Measurements from ENCODE around the gene RND3.

Gene RND3

DNA sequence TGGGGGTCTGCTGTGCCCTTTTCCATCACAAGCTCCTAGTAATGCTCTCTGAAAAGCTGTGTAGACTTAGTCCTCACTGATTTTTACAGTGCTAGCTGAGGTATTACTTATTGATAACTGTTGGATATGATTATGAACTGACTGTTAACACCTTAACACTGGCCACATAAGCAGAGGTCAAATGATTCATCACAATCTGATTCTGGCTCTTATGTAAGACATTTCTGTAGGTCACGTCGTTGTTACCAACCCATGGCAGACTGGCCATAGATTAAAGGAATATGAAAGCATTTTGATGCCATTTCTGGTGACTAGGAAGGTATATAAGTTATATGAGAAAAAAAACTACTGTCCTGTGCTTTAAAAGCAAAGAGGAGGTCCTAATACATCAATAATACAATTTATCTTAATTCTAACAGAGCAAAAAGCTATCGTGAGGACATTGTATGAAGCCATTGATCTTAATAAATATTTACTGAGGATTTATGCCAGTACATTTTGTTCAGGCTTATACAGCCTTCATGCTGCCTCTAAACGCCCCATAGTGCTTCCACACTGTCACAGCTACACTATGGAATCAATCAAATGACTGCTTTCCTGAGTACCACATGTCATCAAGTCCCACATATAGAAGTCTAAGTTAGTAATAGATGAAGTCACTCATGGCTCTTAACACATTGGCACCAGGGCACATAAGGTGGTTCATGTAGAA lies 6.9 kb upstream of the RND3 start:
- no peak for DNase-seq (ENCODE audit: low read depth)

DNA sequence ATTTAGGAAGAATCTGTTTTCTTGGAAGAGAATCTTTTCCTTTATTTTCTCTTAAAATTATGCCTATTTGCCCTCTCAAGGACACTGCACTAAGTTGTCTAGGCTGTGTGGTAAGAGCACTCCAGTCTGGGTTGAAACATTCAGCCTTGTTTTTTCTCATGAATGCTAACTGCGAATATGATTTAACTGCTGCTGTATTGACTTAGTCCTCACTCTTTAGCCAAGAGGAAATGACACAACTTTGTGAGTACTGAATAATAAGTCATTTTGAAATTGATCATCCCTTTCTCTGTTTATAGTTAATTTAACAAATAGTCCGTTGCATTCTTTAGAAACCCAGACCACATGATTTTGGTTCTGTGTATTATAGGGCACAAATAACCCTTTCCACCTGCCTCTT lies 4.5 kb upstream of the RND3 start:
- DNase-seq (ENCODE audit: low read depth): no peak

DNA sequence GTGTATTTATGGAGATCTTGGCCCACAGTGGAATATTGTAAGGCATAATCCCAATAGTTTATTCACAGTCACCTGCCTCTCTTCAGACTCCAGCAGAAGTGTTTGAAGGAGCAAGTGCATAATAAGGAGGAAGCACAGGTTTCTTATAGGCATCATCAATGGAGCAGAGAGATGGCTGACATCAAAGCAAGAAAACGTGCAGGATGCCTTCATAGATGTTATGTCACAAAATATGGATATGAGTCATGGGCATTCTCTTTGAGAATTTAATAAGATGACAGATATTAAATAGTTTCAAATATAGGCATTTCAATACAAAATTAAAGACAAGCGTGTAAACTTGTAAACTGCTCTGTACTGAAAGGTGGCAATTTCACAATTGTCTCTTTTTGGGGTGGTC lies 4.0 kb upstream of the RND3 start:
- no peak for DNase-seq (ENCODE audit: low read depth)

DNA sequence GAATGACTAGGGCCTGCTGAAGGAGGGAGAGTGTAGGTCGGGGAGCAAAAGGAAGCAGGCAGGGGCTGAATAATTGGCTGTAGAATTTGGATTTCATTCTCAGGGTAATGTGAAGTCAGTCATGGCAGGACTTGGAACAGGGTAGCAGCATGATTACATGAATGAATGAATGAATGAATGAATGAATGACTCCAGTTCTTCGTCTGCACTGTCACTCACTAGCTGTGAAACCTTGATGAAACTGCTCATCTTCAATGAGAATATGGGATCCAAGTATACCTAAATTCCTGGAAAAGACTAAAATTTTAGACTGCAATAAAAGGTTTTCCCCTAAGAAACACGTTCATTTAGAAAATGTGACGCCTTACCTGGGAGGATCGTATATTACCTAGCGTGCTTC lies 3.0 kb upstream of the RND3 start:
- DNase-seq (ENCODE audit: low read depth): no peak

DNA sequence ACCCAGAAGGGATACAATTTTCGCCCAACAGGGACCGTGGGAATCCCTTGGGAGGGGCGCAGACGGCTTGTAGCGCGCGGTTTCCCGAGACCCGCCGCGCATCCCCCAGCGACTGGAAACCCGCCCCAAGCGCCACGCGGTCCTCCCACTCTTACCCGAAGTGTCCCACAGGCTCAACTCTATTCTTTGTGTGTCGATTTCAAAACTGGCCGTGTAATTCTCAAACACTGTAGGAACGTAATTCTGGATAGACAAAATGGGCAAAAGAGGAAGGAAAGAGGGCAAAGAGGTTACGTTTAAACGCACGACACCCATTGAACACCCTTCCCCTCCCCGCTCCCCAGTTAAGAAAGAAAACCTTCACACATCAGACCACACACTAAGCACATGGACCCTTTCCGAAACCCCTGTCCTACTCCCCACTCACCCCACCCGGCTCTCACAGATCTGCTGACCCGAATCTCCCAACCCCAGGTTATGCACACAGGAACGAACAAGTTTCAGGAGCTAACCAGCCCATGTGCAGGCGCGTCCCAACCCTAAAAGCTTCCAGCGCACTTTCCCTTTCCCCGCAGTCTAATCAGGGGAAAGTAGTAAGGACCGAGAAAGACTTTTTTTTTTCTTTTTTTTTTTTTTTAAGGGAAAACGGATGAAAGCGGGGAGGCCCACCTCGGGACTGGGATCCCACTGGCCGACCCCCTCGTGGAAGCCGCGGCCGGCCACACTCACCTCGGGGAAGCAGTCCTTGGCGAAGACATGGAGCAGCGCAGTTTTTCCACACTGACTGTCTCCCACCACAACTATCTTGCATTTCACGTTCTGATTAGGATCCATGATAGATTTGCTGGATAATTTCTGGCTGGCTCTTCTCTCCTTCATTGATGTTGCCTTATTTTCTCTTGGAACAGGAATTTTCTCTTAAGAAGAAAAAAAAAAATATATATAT lies 655 bp downstream of the RND3 start:
- no peak for DNase-seq (ENCODE audit: low read depth)

DNA sequence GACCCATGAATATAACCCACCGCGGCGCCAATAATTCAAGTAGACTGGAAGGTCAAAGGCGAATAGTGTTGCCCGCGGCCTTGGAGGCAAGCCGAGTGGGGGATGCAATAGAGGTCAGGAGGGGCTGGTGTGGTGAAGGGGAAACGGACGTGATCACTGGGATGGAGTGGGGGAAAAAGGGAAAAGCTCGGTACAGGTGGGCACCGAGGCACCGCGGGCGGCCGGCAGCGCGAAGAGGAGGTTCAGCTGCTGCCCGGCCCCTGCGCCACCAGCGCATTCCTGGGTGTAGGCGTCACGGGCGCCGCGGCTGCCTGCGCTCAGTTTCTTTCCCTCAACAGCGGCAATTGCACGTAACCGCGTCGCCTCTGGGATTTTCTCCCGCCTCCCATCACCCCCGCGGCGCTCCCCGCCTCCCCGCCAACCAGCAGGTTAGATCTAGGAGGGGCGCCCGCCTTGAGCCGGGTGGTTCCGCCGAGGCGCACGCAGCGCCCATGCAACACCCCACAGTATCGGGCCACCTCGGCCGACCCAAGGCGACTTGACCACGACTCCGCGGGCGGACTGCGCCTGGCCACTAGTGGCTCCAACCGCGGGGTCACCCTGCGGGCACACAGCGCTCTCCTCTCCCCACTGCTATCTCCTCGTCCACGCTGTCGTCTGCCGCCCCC lies 1.5 kb downstream of the RND3 start:
- no peak for DNase-seq (ENCODE audit: low read depth)

DNA sequence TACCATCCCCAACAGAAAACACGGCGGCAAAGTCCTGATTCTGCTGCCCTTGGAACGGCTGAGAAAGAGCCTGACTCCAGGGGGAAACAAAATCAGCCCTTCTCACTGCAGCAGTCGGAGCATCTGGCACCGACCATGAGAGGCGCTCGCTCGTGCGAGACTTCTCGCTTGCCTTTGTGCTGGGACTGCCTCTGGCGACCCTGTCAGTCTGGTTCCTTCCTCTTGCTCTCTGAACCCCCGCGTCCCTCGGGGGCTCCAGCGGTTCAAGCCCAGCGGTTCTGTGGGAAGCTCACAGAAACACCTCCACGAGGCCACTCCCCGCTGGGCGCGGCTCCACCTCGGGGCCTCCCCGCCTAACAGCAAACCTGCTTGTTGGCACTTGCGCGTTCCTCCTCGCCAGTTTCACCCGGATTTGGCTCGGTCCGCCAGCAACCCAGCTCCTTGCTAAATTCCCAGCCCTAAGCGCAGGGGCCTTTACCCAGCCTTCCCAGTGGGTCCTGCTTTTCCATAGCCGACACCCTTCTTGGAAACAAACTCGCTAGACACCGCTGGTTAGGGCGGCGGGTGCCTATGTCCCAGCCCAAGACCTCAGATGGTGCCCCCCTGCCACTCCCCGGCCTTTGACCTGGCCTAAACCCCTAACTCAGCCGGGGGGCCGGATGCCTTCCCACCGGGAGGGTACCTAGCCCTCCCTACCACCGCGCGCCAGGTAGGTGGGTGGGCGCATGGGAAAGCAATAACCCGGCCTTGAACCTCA lies 2.2 kb downstream of the RND3 start:
- no peak for DNase-seq (ENCODE audit: low read depth)

DNA sequence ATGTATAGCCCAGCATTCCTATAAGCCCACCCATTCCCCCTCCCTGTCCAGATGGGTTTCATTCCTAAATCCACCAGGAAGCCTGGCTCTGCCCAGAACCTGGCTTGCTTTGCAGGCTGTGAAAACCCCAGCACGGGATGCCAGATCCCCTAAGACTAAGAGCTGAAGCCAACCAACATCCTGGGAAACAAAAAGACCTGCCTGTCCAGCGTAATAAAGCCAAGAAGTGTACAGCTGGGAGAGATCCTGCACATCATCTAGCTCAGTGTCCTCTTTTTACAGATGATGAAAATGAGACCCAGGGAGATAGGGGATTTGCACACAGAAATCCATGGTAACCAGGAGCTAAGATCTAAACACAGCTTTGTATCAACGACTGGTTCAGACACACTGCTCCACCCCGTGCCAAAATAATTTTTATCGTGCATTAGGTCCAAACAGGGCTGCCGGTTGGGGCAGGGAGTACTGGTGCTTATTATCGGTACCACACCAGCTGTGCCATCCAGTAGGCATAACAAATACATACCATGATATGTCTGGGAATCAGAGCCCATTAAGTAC lies 2.9 kb downstream of the RND3 start:
- DNase-seq (ENCODE audit: low read depth): no peak

DNA sequence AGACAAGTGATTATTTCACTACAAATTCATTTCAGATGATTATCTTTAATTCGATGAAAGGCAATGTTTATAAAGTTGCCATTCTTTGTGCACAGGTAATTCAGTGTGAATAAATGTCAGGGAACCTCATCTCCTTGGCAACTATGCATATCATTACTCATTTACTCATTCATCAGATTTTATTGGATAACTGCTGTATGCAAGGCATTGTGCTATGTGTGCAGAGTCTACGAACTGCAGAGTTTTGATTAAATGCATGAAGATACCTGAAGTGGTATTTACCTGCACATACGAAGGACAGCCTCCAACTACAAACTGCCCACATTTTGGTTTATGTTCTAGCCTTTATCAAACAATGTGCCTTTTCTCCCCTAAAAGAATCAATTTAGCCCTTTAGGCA lies 3.5 kb downstream of the RND3 start:
- DNase-seq (ENCODE audit: low read depth): no peak

DNA sequence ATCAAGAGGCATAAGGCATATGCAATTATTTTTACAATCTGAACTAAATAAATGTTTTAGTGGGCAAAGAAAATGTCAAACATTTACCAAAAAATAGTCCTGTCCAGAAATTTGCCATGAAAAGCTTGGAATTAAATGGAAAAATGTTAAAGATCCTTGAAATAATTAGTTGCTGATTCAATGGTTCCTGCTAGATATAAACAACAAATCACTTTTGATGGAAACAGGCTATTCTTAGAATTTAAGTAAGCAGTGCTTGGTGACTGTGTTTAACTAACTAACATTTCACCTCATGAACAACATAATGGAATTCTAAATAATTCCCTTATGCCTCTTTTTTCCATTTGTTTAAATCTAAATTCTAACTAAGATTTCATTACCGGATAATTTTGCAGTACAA lies 3.9 kb downstream of the RND3 start:
- DNase-seq (ENCODE audit: low read depth): no peak

DNA sequence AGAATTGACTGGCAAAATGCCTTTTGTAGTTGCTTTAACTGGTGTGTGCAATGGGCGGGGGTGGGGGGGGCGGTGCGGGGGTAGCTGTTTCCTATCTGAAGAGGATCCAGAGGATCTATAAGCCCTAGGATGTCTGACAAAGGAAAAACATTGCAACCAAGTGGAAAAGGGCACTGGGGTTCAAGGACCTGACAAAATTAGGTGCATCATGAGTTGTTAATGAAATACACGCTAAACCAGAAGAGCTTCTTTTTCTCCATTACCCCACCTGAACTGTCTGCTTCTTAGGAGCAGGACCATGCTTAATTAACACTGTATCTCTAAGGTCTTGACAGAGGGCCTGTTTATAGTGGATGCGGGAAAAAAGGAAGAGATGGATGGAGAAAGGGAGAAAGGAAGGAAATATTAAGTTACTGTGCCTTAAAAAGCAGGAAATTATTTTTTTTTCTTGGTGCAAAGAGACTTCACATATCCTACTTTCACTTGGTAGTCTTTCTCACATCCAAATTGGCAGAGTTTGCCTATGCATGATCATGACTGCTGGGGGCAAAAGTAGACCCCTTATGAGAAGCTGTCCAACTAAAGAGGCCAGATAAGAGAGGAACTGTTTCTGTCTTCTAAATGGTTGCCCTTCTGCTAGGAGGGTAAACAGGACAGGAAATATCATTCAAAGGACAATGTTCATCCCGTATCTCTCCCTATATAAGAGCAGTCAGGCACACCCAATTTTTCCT lies 4.6 kb downstream of the RND3 start:
- no peak for DNase-seq (ENCODE audit: low read depth)

DNA sequence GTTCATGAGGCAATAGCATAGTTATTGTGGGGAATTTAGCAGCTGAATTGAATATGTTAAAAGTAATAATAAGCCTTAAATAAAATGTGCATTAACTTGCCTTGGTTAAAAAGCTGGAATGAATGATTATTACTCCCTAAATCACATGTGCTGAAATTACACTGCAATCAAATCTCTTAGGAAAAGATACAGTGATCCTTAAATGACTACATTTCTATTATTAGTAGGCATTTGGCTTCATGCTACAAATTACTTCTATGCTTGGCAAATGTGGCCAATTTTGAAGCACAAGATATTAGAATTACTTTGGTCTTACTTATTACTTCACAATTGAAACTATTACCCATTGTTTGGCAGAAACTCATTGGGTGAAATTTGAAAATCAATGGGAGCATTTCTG lies 5.4 kb downstream of the RND3 start:
- no peak for DNase-seq (ENCODE audit: low read depth)

DNA sequence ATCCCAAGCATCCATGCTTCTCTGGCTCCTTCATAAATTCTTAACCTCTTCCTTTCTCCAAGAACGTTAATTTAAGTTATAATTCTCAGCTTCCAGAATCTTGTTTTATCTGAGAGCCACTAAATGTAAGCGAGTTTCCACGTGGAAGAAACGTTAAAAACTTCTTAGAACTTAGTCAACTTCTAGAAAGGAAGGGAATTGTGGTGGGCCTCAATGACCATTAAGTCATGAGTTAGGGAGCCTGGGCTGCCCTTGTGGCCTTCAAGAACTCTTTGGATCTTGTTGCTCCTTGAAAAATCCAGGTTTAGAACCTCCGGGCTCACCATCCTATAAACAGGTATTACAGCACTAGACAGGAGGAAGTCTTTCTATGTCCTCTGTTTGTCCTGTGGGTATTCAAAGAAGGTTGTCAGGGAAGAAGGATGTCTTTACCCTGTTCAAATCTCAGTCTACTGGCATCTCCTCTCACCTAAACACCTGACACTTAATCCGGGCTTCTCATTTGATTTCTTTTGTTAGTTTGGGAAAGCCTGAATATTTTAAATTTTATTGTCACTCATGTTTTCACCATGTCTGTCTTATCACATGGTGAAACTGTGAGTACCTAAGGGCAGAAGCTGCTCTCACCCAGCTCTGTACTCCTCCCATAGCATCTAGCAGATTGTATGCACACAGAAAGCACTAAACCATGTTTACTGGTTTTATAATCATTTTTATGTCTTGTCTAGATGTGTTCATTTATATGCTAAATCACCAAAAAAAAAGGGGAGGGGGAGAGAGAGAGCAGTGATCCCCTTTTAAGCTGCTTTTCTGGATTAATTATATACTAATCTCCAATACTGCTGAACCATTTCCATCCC lies 6.3 kb downstream of the RND3 start:
- no peak for DNase-seq (ENCODE audit: low read depth)

DNA sequence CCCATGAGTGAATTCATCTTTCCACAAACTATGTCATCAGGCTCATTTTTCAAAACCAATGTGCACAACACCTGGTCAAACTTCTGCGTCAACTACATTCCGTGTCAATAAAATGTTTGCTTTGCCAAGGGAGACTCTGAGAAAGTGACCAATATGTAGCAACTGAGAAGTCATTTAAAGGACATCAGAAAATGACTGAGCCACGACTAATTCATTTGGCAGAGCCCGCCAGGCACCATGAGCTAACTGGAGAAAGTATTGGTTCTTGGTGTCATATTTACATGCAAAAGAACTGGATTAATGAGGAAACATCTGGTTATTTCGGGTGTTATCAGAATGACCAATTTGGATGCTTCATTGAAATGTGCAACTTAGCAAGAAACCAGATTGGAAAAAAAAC lies 7.2 kb downstream of the RND3 start:
- no peak for DNase-seq (ENCODE audit: low read depth)

DNA sequence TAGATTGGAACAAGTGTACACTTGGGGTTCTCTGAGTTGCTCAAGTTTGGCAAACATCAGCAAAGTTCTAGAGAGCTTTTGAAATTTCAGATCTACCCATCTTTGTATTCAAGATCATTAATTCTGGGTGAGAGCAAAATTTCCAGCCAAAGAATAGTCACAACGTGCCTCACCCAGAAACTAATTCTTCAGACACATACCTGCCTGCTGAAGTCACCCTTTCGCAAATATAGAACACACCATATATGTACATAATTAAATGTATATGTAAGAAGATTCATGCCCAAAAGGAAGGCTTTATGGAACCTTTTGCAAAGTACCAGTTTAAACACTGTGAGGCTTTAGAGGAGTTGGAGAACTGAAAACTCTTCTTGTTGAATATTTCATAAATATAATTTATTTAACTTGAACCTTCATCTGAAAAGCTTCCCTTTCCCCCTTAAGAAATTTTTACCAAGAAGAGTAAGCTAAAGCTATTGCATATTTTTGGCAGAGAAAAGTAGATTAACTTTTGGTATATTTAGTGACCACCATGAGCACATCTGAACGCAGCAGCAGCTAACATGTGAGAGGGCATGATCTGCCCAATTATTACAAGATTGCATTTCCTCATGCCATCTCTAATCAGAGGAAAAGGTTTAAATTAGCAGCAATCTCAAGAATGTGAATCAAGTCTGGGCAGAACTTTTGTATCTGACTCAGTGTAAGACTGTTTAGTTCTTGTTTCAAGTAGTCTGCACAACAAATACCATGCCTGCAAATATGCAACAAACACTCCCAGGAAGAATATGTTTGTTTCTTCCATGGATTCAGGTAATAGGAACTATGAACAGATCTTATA lies 8.2 kb downstream of the RND3 start:
- no peak for DNase-seq (ENCODE audit: low read depth)

DNA sequence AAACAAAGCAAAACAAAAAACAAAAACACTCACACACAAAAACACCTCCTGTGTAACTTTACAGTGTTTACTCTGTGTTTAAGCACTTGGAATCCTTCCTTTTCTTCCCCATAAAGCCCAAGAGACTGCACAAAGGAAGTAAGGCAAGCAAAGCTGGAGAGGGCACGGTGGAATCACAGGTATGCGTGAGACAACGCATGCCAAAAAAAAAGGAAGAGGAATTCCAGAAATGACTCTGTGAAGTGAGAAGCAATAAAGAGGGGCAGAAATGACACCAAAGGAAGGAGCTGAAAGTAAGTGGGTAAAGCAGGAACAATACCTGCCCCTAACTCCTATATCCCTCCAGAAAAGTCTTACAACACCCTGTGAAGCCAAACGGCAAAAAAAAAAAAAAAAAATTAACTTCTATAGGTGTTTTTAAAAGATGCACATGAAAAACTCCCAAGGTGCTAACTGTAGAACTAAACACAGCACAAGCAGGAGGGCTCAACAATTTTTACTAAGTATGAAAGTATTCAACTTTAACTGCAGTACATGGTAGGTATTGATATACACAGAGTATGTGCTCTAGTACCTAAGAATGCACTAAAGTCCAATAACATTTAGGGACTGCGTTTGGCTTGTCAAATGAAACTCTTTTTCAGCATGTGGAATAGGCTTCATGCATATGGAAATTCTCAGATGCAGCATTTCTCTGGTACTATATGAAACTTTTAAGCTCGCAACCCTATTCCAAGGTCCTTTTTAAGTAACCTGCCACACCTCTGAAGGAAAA lies 9.1 kb downstream of the RND3 start:
- no peak for DNase-seq (ENCODE audit: low read depth)

DNA sequence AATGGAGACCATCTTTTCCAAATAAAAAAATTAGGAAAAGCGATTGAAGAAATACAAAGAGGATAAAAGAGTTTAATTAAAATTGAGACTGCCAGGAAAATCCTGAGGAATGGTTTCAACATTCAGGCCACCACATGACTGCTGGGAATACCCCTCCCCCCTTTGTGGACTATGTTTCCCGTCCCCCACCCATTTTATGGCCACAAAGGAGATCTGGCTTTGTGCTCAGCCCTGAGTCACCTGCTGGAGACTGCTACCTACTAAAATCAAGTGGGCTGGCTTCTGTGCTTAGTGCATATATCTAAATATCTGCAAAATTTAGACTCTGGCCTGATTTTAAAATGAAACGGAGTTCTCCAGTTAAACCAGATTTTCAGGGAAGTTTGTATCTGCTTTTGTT lies 10.1 kb downstream of the RND3 start:
- DNase-seq (ENCODE audit: low read depth): no peak

DNA sequence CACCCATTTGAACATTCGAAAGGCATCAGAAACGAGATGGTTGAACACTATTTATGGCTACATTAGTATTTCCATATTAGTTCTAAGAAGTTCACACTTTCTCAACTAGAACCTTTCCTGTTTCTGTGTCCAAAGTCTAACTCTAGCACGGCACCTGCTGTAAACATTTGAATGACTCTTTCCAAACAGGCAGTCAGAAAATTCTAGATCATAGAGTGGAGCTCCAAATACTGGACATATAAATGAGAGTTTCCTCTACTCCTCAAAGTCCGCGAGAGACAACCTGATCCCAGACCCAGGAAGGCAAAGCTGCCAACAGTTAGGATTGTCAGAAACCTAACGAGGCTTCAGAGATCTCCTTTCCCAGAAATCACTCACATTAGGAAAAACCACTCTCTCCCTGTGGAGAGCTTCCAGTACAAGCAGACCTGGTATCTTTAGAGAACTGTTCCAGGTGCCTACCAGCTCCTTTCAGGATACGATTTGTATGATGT lies 10.6 kb downstream of the RND3 start:
- DNase-seq (ENCODE audit: low read depth): no peak
